IPS-20b (cell line): ENCODE results near the gene ZBTB45.

Experiments used
- H3K27ac ChIP-seq: one replicate; pipeline ENCODE4 v1.5.1; 2013; ENCODE audit warnings: low read length
- H3K27me3 ChIP-seq: 2 replicates; pipeline ENCODE4 v1.6.1; 2013; ENCODE audit warnings: mild to moderate bottlenecking, low read length, inconsistent platforms; ENCODE audit not compliant: insufficient read depth
- H3K36me3 ChIP-seq: 2 replicates; pipeline ENCODE4 v1.6.1; 2013; ENCODE audit warnings: low read depth, mild to moderate bottlenecking, inconsistent platforms, low read length, moderate library complexity; ENCODE audit not compliant: insufficient read depth
- H3K4me1 ChIP-seq: 2 replicates; pipeline ENCODE4 v1.6.1; 2013; ENCODE audit warnings: mild to moderate bottlenecking, control low read depth, inconsistent platforms, low read length, moderate library complexity; ENCODE audit not compliant: insufficient read depth
- H3K4me3 ChIP-seq: 2 replicates; pipeline ENCODE4 v1.5.1; 2013; ENCODE audit warnings: mild to moderate bottlenecking, low read length, inconsistent platforms
- H3K9ac ChIP-seq: 2 replicates; pipeline ENCODE4 v1.6.1; 2013; ENCODE audit warnings: low read depth, mild to moderate bottlenecking, inconsistent platforms, low read length, moderate library complexity
- H3K9me3 ChIP-seq: 2 replicates; pipeline ENCODE4 v1.6.1; 2013; ENCODE audit warnings: mild to moderate bottlenecking, low read depth, low read length, inconsistent platforms; ENCODE audit not compliant: insufficient read depth

The ZBTB45 gene

GRCh38 chr19:58522709-58523108 is 3.1 kb upstream of the ZBTB45 start:
- Histone ChIP-seq H3K9ac (no peak overlapping the region), H3K27ac (no peak overlapping the region), H3K9me3 (no peaks in the 10 kb centered on the region), H3K36me3 (no peaks in the 10 kb centered on the region), H3K4me1 (peaks cover 14% of the 10 kb centered on the region; the same call in 1 of the 2 replicates), H3K4me3 (no peak overlapping the region), H3K27me3 (no peaks in the 10 kb centered on the region)

GRCh38 chr19:58521651-58522050 is 2.0 kb upstream of the ZBTB45 start:
- Histone ChIP-seq H3K9me3 (no peaks in the 10 kb centered on the region), H3K4me1 (peaks cover 14% of the 10 kb centered on the region; the same call in 1 of the 2 replicates), H3K4me3 (no peak overlapping the region), H3K27me3 (no peaks in the 10 kb centered on the region), H3K27ac (no peak overlapping the region), H3K9ac (peak overlapping the region; percentile 21; the same call in 1 of the 2 replicates), H3K36me3 (peaks cover 3% of the 10 kb centered on the region; the same call in 1 of the 2 replicates)

GRCh38 chr19:58520257-58520599 is 618 bp upstream of the ZBTB45 start:
- Histone ChIP-seq H3K9ac (peak overlapping the region; percentile 93; the same call in 1 of the 2 replicates), H3K4me3 (peak overlapping the region; percentile 73), H3K4me1 (peaks cover 26% of the 10 kb centered on the region; the same call in 1 of the 2 replicates), H3K27ac (no peak overlapping the region), H3K36me3 (peaks cover 4% of the 10 kb centered on the region; the same call in 1 of the 2 replicates), H3K27me3 (no peaks in the 10 kb centered on the region), H3K9me3 (no peaks in the 10 kb centered on the region)

GRCh38 chr19:58519087-58519354 is 589 bp downstream of the ZBTB45 start:
- H3K27ac ChIP-seq, result peak overlapping the region; percentile 74
- H3K9me3 ChIP-seq, result no peaks in the 10 kb centered on the region
- peaks cover 4% of the 10 kb centered on the region; the same call in 1 of the 2 replicates for H3K36me3 ChIP-seq
- peak overlapping the region; percentile 93 for H3K9ac ChIP-seq
- H3K4me3 ChIP-seq, result peak overlapping the region; percentile 73
- H3K27me3 ChIP-seq, result no peaks in the 10 kb centered on the region
- peaks cover 30% of the 10 kb centered on the region; the same call in 1 of the 2 replicates for H3K4me1 ChIP-seq

GRCh38 chr19:58518256-58519086 is 1.1 kb downstream of the ZBTB45 start:
- Histone ChIP-seq H3K4me3 (peak overlapping the region; percentile 73), H3K9ac (peak overlapping the region; percentile 93), H3K36me3 (peaks cover 4% of the 10 kb centered on the region; the same call in 1 of the 2 replicates), H3K9me3 (no peaks in the 10 kb centered on the region), H3K27ac (peak overlapping the region; percentile 4), H3K4me1 (peaks cover 30% of the 10 kb centered on the region; the same call in 1 of the 2 replicates), H3K27me3 (no peaks in the 10 kb centered on the region)

- no peak overlapping the region for H3K27ac ChIP-seq
- H3K9ac ChIP-seq, result no peak overlapping the region
- H3K4me1 ChIP-seq, result peaks cover 27% of the 10 kb centered on the region; the same call in 1 of the 2 replicates
- H3K36me3 ChIP-seq, result peaks cover 4% of the 10 kb centered on the region; the same call in 1 of the 2 replicates
- no peaks in the 10 kb centered on the region for H3K27me3 ChIP-seq
- no peak overlapping the region for H3K4me3 ChIP-seq
- no peaks in the 10 kb centered on the region for H3K9me3 ChIP-seq
Measured at GRCh38 chr19:58516964-58517833, 2.4 kb downstream of the ZBTB45 start.

- Histone ChIP-seq H3K36me3 (peaks cover 4% of the 10 kb centered on the region; the same call in 1 of the 2 replicates), H3K9me3 (no peaks in the 10 kb centered on the region), H3K4me3 (peak overlapping the region; percentile 44; the same call in 1 of the 2 replicates), H3K4me1 (peaks cover 27% of the 10 kb centered on the region; the same call in 1 of the 2 replicates), H3K27ac (peak overlapping the region; percentile 79), H3K27me3 (no peaks in the 10 kb centered on the region), H3K9ac (peak overlapping the region; percentile 13; the same call in 1 of the 2 replicates)
Measured at GRCh38 chr19:58516246-58516836, 3.3 kb downstream of the ZBTB45 start.

GRCh38 chr19:58515259-58515658 is 4.4 kb downstream of the ZBTB45 start:
- peak overlapping the region; percentile 79 for H3K27ac ChIP-seq
- no peaks in the 10 kb centered on the region for H3K27me3 ChIP-seq
- peak overlapping the region; percentile 13; the same call in 1 of the 2 replicates for H3K9ac ChIP-seq
- H3K36me3 ChIP-seq, result peaks cover 4% of the 10 kb centered on the region; the same call in 1 of the 2 replicates
- no peaks in the 10 kb centered on the region for H3K9me3 ChIP-seq
- H3K4me3 ChIP-seq, result peak overlapping the region; percentile 44; the same call in 1 of the 2 replicates
- H3K4me1 ChIP-seq, result peaks cover 23% of the 10 kb centered on the region; the same call in 1 of the 2 replicates

- peaks cover 4% of the 10 kb centered on the region; the same call in 1 of the 2 replicates for H3K36me3 ChIP-seq
- no peak overlapping the region for H3K27ac ChIP-seq
- H3K9me3 ChIP-seq, result no peaks in the 10 kb centered on the region
- peaks cover 22% of the 10 kb centered on the region; the same call in 1 of the 2 replicates for H3K4me1 ChIP-seq
- no peaks in the 10 kb centered on the region for H3K27me3 ChIP-seq
- H3K9ac ChIP-seq, result peak overlapping the region; percentile 87; the same call in 1 of the 2 replicates
- H3K4me3 ChIP-seq, result peak overlapping the region; percentile 79
Measured at GRCh38 chr19:58514564-58515022, 5.0 kb downstream of the ZBTB45 start.

- H3K36me3 ChIP-seq, result peaks cover 4% of the 10 kb centered on the region; the same call in 1 of the 2 replicates
- no peaks in the 10 kb centered on the region for H3K27me3 ChIP-seq
- no peak overlapping the region for H3K27ac ChIP-seq
- H3K4me3 ChIP-seq, result peak overlapping the region; percentile 79
- H3K9ac ChIP-seq, result peak overlapping the region; percentile 87; the same call in 1 of the 2 replicates
- no peaks in the 10 kb centered on the region for H3K9me3 ChIP-seq
- peaks cover 22% of the 10 kb centered on the region; the same call in 1 of the 2 replicates for H3K4me1 ChIP-seq
Measured at GRCh38 chr19:58513694-58514563, 5.7 kb downstream of the ZBTB45 start.
